Esophagus squamous epithelium (tissue), 5 donors: ENCODE results near the gene RAD51AP1. TPM values are rescaled to one million over a fixed set of nuclear protein-coding genes. Genes with fewer than 3 reads are reported as not detected.

Experiments
- DNase-seq: peaks from one replicate; lab custom pipeline; 2025; lab: John Stamatoyannopoulos, UW
- H3K27ac ChIP-seq, 4 donors: fragments of 200-600 bp; sonication (generic); one replicate each; pipeline ENCODE4 v1.5.1; 2016 to 2019; ENCODE audit warnings: mild to moderate bottlenecking in 1 of 4
- H3K27me3 ChIP-seq, 4 donors: fragments of 200-600 bp; sonication (generic); 1 replicate in 3 of 4; 2 replicates in 1 of 4; pipeline versions ENCODE4 v1.5.1 to v1.6.0; 2017 to 2021; ENCODE audit warnings: antibody characterized with exemption in 1 of 4
- H3K36me3 ChIP-seq, 3 donors: fragments of 200-600 bp; sonication (generic); one replicate each; pipeline ENCODE4 v1.5.1; 2016 to 2019
- H3K4me1 ChIP-seq, 3 donors: fragments of 200-600 bp; sonication (generic); one replicate each; pipeline ENCODE4 v1.5.1; 2017 to 2019
- H3K4me3 ChIP-seq, 4 donors: fragments of 200-600 bp; sonication (generic); 1 replicate in 3 of 4; 2 replicates in 1 of 4; pipeline ENCODE4 v1.5.1; 2016 to 2019; ENCODE audit warnings: mild to moderate bottlenecking in 2 of 4, moderate library complexity in 1 of 4
- H3K9me3 ChIP-seq, 3 donors: fragments of 200-600 bp; sonication (generic); one replicate each; pipeline ENCODE4 v1.5.1; 2016 to 2019
- POLR2A ChIP-seq, 4 donors: fragments of 450-650 bp; IDR thresholded peaks; one replicate each; pipeline ENCODE4 v1.6.1; 2017; ENCODE audit warnings: antibody characterized with exemption in 4 of 4, mild to moderate bottlenecking in 4 of 4, moderate library complexity in 3 of 4
- WGBS, 2 donors: methylation state at CpG; one replicate each; pipeline ENCODE4 v1.1.5; 2018; 5-methylcytosine and 5-hydroxymethylcytosine counted together
- intact Hi-C: fragments of 100-400 bp; cut with DNase I; formaldehyde crosslinking; loops from one replicate; pipeline ENCODE4 v1.15.0; 2022
- total RNA-seq, 4 donors: library from RNA; depleted of rRNA; stranded (reverse); fragments of >200 nt; gene quantifications; one replicate each; pipeline ENCODE4 v1.1.0, GENCODE V29; 2016
- TF ChIP-seq, protein P1 (sequence below), 6 experiments: fragments of 450-650 bp in 4 of 6; fragments of 200-600 bp in 2 of 6; sonication (generic) in 2 of 6; IDR thresholded peaks; one replicate each; pipeline ENCODE4 v1.5.1; 2016 to 2019; ENCODE audit warnings: antibody characterized with exemption in 6 of 6, mild to moderate bottlenecking in 4 of 6, moderate library complexity in 4 of 6
- donor health status: DM: yes; HTN: yes; CAD: no.

RAD51AP1 gene
- total RNA-seq, 4 donors from 2014 or later, result 4.4 to 16.5 (median 10.3) TPM

DNA sequence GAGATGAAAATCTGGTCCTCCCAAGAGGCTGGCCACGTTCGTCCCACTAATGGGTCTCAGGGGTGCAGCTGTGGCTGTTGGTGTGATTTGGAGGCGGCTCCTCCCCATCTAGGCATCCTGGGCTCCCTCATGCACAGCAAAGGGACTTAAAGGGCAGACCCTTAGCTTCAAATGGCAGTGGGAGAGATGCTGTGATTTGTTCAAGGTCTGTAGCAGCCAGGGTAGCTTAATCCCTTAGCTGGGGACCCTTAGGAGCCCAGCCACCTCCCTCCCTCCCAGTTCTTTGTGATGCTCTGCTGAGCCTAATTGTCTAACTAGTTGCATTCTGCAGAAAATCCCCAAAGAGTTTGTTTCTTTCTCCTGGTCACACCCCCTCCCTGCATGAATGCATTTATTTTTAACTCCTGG lies 41.6 kb downstream of the RAD51AP1 start:
- 64% methylated on average over 3 of the region's 3 CpGs; no CpG with 5 or more reads in 1 of the 2 donors for WGBS, 2 donors
- no peaks in the 10 kb centered on the region for H3K36me3 ChIP-seq
- peaks cover 0 to 45% (median 2%) of the 10 kb centered on the region in 4 donors for H3K27me3 ChIP-seq
- TF ChIP-seq, protein P1, sequence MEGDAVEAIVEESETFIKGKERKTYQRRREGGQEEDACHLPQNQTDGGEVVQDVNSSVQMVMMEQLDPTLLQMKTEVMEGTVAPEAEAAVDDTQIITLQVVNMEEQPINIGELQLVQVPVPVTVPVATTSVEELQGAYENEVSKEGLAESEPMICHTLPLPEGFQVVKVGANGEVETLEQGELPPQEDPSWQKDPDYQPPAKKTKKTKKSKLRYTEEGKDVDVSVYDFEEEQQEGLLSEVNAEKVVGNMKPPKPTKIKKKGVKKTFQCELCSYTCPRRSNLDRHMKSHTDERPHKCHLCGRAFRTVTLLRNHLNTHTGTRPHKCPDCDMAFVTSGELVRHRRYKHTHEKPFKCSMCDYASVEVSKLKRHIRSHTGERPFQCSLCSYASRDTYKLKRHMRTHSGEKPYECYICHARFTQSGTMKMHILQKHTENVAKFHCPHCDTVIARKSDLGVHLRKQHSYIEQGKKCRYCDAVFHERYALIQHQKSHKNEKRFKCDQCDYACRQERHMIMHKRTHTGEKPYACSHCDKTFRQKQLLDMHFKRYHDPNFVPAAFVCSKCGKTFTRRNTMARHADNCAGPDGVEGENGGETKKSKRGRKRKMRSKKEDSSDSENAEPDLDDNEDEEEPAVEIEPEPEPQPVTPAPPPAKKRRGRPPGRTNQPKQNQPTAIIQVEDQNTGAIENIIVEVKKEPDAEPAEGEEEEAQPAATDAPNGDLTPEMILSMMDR (IDR thresholded peaks at IDR 0.05), result no peak
- no peak for TF ChIP-seq POLR2A (IDR thresholded peaks at IDR 0.05)
- no peaks in the 10 kb centered on the region for H3K4me1 ChIP-seq
- no peak overlapping the region for H3K4me3 ChIP-seq
- DNase-seq, result no peak
- intact Hi-C loops, result no loop called here
- no peaks in the 10 kb centered on the region for H3K9me3 ChIP-seq
- H3K27ac ChIP-seq, result no peak overlapping the region

DNA sequence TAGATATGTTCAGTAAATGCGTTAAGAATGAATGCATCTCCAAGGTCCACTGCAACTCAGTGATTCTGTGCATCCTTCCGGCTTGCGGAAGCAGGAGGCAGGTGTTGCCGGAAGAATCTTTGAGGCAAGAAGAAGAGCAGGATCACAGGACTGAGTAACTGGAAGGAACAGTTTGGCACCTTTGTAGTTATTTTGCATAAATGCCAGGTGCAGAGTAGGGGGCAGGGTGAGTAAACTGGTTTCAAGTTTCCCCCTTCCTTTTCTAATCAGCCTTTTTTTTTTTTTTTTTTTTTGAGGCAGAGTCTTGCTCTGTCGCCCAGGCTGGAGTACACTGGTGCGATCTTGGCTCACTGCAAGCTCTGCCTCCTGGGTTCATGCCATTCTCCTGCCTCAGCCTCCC lies 45.6 kb downstream of the RAD51AP1 start:
- intact Hi-C loops, result no loop called here
- no peaks in the 10 kb centered on the region for H3K36me3 ChIP-seq
- TF ChIP-seq, protein P1 (IDR thresholded peaks at IDR 0.05), result no peak
- TF ChIP-seq POLR2A (IDR thresholded peaks at IDR 0.05), result no peak
- 75 to 80% methylated on average over 5 to 6 of the region's 6 CpGs for WGBS, 2 donors
- no peak for DNase-seq
- no peaks in the 10 kb centered on the region for H3K4me1 ChIP-seq
- H3K27me3 ChIP-seq, result peaks cover 0 to 51% (median 0%) of the 10 kb centered on the region in 4 donors
- H3K27ac ChIP-seq, result no peak overlapping the region
- no peaks in the 10 kb centered on the region for H3K9me3 ChIP-seq
- H3K4me3 ChIP-seq, result no peak overlapping the region

DNA sequence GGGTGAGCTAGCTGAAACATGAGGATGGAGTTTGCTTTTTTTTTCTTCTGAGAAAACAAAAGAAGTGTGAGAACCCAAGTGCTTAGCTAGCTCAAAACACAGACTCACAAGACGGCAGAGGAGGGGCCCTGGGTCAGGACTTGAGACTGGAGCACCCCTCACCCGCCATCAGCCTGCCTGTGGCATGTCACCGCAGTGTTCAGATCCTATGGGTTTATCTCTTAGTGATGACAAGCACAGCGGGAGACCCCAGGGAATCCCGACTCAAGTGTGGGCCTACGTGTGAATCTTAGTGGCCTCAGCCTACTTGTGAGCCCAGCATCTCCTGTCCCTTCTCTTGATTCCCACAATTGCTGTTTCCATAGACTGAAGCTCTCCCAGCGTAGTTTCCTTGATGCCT lies 46.2 kb downstream of the RAD51AP1 start:
- Histone ChIP-seq H3K4me1 (no peaks in the 10 kb centered on the region), H3K36me3 (no peaks in the 10 kb centered on the region), H3K4me3 (no peak overlapping the region), H3K9me3 (no peaks in the 10 kb centered on the region), H3K27ac (no peak overlapping the region), H3K27me3 (peaks cover 0 to 50% (median 0%) of the 10 kb centered on the region in 4 donors)
- DNase-seq, result no peak
- 65 to 70% methylated on average over 6 to 7 of the region's 7 CpGs for WGBS, 2 donors
- TF ChIP-seq POLR2A (IDR thresholded peaks at IDR 0.05), result no peak
- intact Hi-C loops, result no loop called here

DNA sequence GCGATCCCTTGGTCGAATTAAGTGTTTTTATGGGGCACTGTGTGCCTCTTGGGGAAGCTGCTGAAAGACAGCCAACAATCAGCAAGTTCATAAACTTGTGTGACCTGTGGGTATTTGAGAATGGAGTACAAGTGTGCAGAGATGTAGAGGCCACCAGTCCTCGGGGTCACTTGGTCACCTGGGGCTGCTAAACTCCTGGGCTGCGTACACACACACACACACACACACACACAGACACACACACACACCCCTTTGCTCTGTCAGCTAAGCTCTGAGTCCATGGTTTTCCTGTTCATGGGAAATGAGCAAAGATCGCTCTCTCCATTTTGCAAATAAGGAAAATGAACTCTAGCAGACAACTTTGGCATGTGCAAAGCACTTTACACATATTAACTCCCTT lies 47.8 kb downstream of the RAD51AP1 start:
- no peak overlapping the region for H3K4me3 ChIP-seq
- DNase-seq, result no peak
- TF ChIP-seq, protein P1 (IDR thresholded peaks at IDR 0.05), result no peak
- no peak for TF ChIP-seq POLR2A (IDR thresholded peaks at IDR 0.05)
- H3K9me3 ChIP-seq, result no peaks in the 10 kb centered on the region
- H3K36me3 ChIP-seq, result no peaks in the 10 kb centered on the region
- intact Hi-C loops, result no loop called here
- H3K27ac ChIP-seq, result no peak overlapping the region
- peaks cover 0 to 51% (median 0%) of the 10 kb centered on the region in 4 donors for H3K27me3 ChIP-seq
- H3K4me1 ChIP-seq, result no peaks in the 10 kb centered on the region
- 42 to 43% methylated on average over 5 of the region's 5 CpGs for WGBS, 2 donors

DNA sequence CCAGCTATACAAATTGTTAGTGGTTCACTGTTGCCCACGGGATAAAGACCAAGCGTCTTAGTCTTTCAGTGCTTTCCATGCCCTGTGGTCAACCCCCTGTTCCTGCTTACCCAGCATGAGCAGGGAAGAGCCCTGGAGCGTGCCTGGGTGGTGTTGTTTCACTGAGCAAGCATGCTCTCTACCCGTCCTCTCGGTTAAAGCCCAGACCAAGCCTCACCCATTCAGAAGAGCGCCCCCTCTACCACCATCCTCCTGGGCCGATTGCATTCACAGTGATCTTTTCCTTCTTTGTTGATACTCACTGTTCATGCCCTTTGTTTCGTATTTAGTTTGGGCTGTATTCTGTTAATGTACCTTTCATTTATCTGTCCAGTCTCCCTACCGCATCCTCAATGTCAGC lies 48.4 kb downstream of the RAD51AP1 start:
- 54 to 64% methylated on average over 9 of the region's 9 CpGs for WGBS, 2 donors
- Histone ChIP-seq H3K4me1 (no peaks in the 10 kb centered on the region), H3K36me3 (no peaks in the 10 kb centered on the region), H3K27ac (no peak overlapping the region), H3K4me3 (no peak overlapping the region), H3K9me3 (no peaks in the 10 kb centered on the region), H3K27me3 (peaks cover 0 to 54% (median 0%) of the 10 kb centered on the region in 4 donors)
- TF ChIP-seq, protein P1 (IDR thresholded peaks at IDR 0.05), result no peak
- no peak for TF ChIP-seq POLR2A (IDR thresholded peaks at IDR 0.05)
- no peak for DNase-seq
- intact Hi-C loops, result no loop called here

DNA sequence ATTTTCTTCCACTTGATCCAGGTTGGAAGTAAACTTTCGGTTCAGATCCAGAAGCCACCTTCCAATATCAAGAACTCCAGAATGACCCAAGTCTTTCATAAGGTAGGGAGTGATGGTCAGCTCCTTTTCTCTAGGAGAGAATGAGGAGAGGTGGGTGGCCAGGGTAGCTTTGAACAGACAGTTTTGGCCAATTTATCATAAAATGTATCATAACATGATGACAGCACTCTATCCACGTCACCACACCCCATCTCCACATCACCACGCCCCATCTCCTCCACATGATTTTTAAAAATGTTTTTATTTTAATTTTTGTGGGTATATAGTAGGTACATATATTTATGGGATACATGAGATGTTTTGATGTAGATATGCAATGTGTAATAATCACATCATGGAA lies 50.2 kb downstream of the RAD51AP1 start:
- no peak for DNase-seq
- WGBS, 2 donors, result 89 to 96% methylated on average over 3 of the region's 3 CpGs
- Histone ChIP-seq H3K9me3 (no peaks in the 10 kb centered on the region), H3K27me3 (peaks cover 0 to 70% (median 0%) of the 10 kb centered on the region in 4 donors), H3K36me3 (no peaks in the 10 kb centered on the region), H3K27ac (no peak overlapping the region), H3K4me1 (no peaks in the 10 kb centered on the region), H3K4me3 (no peak overlapping the region)
- intact Hi-C loops, result no loop called here
- TF ChIP-seq POLR2A (IDR thresholded peaks at IDR 0.05), result no peak
- TF ChIP-seq, protein P1 (IDR thresholded peaks at IDR 0.05), result no peak
